Activated CD4-positive, alpha-beta T cell treated with anti-CD3 and anti-CD28 coated beads, Interleukin-2, Interleukin-6, amounts not matched to agents 100 ng/mL and 50 ng/mL, durations not matched to agents 16 hours and 8 hours (primary cell): Measurements from ENCODE around the gene CCDC40.
A peak's percentile ranks its signal among the peaks of the same experiment; 100 is the strongest.

Experiments
- DNase-seq: peaks from one replicate; pipeline ENCODE4 v3.0.0-alpha.2; 2020

The CCDC40 gene

GRCh38 chr17:80000981-80001775 is 35.3 kb upstream of the CCDC40 start:
- no peak for DNase-seq

DNA sequence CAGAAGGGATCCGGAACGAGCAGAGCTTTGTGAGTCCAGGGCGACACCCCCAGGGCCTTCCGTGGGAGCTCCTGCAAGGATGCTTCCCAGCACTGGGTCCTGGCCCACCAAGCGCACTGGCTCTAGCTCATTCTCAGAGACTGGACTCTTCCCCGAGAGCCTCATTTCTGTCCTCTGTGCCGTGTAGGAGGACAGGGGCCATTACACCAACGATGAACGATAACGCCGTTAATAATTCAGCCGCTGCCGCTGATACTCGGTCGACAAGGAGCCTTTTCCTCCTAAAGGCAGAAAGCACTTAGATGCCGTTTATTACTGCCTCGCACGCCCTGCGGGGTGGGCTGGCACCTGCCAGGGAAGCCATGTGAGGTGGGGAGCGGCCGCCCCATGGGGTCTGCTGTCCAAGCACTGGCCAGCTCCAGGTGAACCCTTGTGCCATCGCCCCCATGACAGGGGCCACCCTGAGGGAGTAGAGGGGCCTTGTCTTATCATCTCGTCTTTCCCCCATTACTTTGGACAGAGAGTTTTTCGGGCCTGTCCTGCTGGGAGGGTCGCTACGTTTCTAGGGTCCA is 34.3 kb upstream of the CCDC40 start:
- no peak for DNase-seq

DNA sequence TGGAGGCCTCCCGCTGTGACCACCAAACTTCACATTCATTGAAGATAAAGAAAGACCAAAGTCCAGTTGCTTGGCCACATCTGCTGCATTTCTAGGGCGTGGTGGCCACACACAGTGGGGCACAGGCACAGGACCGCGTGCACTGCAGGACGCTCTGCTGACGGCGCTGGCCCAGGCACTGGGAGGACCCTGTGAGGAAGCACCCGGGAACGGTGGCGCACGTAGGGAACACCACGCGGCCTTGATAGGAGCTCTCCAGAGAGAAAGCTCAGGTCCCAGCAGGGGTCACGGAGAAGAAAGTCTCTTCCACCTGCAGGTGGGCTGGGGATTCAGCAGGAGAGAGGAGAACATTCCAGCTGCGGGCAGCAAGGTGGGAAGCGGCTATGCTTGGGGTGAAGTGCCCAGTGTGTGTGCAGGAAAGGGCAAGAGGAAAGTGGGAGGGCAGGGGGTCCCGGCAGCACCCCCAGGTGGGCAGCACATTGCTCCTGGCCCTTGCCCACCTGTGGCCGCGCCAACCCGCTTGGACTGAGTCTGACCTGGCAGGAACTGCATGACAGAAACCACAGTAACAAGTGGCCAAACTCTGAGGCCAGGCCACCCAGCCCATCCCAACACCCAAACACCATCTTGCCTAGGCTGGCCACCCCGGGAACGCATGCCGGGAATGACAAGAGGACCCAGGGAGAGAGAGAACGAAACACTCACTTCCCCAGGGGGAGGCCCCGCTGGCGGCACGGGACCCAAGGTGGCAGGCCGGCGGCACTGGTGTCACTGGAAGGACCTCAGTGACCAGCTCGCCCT is 33.6 kb upstream of the CCDC40 start:
- DNase-seq: no peak

DNA sequence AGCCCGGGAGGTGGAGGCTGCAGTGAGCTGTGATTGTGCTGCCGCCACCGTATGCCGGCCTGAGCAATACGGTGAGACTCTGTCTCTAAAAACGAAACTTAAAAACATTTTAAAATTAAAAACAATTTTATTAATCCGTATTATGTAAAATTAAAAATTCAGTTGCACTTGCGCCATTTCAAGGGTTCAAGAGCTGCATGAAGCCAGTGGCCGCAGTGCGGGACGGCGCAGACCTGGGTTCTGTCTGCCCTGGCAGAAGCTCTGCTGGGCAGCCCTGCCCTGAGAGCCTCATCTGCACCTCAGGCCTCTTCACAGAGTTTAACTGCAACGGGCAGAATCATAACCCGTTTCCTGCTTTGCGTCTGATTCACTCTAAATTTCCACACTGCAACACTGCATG is 32.5 kb upstream of the CCDC40 start:
- DNase-seq: no peak

DNA sequence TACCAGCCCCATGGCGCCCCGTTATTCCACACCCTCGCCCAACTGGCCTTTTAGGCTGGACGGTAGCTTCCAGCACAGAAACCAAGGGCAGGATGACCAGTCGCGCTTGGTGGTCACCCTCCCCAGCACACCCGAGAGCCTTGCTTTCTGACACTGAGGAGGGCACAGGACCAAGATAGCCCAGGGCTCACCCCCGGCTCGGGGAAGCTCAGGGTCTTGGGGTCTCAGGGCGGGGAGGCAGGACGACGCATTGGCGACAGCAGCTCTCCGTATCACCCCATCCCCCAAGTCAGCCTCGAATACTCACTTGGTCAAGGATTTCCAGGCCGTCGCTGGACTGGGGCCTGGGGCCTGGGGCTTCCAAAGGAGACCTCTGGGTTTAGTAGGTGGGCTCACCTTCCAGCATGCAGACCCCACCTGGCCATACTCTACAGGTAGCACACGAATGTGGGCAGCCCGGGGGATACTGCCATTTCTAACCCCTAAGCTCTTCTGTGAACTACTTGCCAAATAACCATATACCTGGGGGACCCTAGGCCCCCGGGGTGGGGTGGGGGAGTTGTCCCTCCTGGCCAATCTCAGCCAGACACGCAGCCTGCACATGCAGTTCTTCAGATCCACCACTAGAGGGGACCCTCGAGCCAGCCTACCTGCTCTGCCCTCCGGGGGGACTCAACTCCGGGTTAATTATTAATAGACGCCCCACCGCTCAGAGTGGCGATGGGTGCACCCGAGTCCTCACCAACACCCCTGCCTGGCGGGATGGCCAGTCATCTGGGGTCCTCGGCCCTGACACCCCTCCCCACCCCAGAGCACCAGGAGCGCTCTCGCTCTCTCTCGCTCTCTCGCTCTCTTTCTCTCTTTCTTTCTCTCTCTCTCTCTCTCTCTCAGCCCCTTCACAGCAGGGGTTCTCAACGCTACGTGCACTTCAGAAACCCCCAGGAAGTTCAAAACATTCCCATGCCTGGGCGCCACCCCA is 30.8 kb upstream of the CCDC40 start:
- DNase-seq: peak; percentile 62

DNA sequence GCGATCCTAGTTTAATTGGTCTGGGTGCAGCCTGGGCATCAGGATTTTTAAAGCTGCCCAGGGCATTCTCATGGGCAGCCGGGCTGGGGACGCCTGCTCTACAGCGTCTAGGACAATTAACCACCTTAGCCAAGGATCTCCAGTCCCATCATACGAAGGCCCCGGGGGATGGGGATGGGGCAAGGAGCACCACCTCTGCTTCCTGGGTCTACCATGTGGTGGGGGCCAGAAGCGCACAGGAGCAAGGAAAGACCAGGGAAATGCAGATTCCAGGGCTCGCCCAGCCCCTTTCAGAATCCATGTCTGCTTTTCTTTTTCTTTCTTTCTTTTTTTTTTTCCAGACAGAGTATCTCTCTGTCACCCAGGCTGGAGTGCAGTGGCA is 30.1 kb upstream of the CCDC40 start:
- no peak for DNase-seq

DNA sequence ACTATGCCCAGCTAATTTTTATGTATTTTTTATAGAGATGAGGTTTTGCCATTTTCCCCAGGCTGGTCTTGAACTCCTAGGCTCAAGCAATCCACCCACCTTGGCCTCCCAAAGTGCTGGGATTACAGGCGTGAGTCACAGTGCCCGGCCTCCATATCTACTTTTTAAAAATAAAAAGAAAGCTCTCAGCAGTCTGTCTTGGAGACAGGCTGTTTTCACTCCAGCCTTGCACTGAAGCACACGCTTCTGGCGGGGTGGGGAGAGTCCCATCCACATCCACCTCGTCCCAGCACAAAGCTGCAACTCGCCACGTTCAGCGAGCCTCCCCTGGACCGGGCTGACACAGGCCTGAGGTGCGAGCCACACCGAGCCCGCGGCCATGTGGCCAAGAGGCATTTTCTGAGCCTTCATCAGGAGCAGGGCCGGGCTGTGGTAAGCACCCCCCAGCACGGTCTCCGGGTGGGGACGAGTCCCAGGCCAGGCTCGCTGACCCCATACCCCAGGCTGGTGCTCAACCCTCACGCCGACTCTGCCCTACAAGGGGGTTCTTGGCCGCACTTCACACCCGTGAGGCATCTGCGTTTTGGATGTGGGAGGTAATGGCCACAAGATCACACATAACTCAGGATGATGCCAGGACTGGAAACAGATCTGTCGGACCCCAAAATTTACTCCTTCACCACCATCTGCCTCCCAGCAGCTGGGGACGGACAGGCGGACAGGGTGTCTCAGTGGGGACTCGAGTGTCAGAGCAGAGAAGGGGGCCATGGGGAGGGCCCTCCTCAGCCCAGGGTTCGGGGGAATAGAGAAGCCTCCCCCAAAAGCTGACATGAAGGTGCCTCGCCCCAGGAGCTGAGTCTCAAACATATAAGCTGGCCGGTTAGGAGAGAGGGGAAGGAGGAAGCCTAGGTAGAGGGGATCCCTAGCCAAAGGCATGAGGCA is 29.4 kb upstream of the CCDC40 start:
- no peak for DNase-seq

- DNase-seq: no peak
These were observed 28.5 kb upstream of the CCDC40 start for GRCh38 chr17:80007939-80008338.

- DNase-seq: peak; percentile 89
These were observed 28.0 kb upstream of the CCDC40 start for GRCh38 chr17:80008383-80008840.

GRCh38 chr17:80008848-80009247 is 27.6 kb upstream of the CCDC40 start:
- no peak for DNase-seq

DNA sequence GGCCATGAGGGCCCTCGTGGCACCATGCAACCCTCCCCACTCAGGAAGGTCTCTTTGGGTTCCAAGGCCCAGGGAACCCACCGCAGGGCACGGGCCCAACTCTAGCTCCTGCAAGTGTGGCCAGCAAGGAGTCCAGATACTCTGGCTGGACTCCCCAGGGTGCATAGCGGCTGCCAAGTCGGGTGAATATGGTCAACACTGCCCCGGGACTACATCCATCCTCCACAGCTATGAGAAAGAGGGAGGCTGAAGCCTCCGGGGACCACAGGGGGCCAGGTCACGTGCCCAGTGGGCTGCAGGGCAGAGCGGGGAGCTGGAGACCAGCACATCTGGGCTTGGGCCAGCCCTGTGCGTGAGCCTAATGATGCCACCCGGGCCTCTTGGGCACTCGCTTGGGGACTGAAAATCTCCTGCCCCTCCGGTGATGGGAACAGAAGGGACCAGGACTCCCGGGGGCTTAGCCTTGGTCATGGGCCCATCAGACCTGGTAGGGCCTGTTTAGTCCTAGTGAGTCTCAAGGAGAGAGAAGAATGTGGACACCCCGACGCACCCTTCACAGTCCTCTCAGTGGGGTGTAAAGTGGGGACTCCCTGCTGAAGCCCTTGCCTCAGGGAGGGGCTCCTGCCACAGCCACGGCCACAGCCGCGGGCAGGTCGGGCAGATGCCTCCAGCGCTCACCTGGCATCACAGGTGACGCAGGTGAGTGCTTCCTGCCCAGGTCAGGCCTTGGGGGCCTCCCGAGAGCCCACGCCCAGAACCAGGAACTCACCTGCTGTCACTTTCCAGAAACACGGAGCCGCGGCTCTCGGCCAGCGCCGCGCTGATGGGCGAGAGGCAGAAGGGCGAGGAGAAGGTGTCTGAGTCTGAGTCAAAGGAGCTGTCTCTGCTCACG is 26.8 kb upstream of the CCDC40 start:
- DNase-seq: no peak

DNA sequence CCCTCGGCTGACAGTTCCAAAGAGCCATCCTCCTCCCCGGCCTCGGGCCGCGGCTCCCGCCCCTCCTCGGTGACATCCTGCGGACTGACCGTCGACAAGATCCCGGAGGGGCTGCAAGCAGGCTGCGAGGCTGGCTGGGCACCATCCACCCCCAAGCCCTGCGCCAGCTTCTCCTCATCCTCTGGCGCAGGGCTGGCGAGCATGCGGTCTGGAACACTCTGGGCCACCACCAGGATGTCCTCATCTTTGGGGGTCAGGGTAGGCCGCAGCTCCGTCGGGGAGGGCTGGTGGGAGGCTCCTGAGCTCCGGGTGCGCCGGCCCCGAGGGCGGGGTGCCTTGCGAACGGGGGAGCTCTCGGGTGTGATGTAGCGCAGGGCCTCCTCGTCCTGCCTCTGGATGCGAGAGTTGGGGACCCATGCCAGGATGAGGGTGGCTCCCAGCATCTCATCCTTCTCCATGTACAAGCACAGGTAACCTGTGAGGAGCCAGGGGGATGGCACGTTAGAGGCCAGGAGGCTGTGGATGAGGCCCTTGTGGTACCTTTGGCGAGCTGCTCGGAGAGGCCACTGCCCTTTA is 26.1 kb upstream of the CCDC40 start:
- no peak for DNase-seq

DNA sequence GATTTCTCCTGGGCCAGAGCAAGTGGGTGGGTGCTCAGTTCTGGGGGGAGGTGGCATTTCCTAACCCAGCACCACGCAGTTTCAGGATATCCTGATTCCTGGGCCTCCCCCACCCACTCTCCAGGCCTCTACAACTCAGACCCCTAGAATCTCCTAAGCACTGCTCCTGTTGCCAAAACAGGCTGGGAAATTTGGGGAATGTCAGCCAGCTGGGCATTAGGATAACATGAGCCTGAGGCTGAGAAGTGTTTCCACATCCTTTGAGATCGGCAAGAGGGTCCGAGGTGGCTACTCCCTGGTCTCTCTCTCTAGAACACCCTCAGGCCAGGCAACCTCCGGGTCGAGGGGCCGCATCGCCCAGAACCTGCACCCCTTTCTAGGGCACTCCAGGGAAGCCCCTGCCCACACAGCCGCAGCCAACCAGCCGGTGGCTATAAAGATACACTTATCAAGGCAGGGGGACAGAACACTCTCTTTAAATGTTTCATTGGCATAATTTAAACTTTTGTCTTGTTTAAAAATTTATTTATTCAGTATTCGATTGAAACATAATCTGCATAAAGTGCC is 24.4 kb upstream of the CCDC40 start:
- no peak for DNase-seq

DNA sequence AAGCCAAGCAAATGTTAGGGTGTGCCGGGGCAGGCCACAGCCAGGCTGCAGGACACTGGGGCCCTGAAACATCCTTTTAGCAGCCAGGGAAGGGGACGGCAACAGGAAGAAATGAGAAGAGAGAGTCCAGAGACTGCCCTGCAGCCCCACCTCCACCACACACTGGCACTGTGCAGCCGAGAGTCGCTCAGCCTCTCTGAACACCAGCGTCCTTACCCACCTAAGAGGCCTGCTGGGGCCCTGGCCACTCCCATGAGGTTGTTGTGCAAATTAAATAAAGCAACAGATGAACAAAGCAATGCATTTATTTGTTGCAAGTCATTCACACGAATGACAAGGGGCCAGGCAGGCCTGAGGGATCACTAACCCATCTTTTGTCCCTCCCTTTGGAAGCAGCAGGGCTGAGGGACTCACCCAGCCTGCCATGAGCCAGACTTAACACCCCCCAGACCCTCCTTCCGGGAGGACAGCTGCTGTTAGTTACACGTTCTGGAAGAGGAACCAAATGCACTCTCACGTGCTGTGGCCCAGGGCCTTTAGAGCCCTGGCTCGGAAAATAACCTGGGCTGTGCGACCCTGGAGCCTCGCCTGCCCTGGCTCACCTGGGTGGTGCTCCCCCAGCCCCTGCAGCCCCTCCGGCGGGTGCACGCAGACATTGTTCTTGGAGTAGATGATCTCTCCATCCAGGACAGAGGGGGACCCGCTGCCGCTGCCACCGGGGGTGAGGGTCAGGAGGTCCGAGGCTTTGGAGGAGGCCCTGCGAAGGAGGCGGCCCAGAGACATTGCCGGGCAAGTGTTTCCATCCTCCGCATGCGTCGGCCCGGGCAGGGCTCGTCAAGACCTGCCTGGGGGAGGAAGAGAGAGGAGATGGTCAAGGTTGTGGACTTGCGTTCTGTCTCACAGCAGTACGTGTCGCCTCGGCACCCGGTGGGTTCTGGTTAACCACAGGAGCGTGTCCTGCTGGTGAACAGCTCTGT is 23.4 kb upstream of the CCDC40 start:
- no peak for DNase-seq

GRCh38 chr17:80017226-80018010 is 19.0 kb upstream of the CCDC40 start:
- no peak for DNase-seq

GRCh38 chr17:80018917-80019651 is 17.4 kb upstream of the CCDC40 start:
- DNase-seq: no peak

DNA sequence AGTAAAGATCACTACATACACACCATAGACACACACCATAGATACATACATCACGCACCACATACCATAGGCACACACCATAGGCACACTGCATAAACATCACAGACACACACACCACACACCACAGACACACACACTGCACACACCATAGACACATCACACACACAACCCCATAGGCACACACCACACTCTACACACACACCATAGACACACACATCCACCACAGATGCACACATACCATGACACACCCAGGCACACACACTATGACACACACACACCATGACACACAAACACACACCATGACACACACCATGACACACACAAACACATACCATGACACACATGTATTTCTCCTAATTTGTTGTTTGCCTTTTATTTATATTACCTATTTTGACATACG is 14.8 kb upstream of the CCDC40 start:
- no peak for DNase-seq
